DMS153 (cell line): ENCODE data around the gene ADGRV1.
"Not testable (repeated sequence)": the region's sequence is repeated elsewhere in the genome, so short reads cannot be mapped to it uniquely, and the experiment has no call there.

Experiments
- DNase-seq: peaks from one replicate; lab custom pipeline; 2025; lab: John Stamatoyannopoulos, UW

The ADGRV1 gene

GRCh38 chr5:90645024-90645610 lies 86.5 kb downstream of the ADGRV1 start:
- DNase-seq, result no peak

- no peak for DNase-seq
Observed at GRCh38 chr5:90650767-90651166, 92.2 kb downstream of the ADGRV1 start.

- no peak for DNase-seq
Observed at GRCh38 chr5:90654215-90654614, 95.6 kb downstream of the ADGRV1 start.

- no peak for DNase-seq
Observed at GRCh38 chr5:90655423-90655822, 96.8 kb downstream of the ADGRV1 start.

GRCh38 chr5:90657030-90657429 lies 98.4 kb downstream of the ADGRV1 start:
- no peak for DNase-seq

GRCh38 chr5:90657788-90658187 lies 99.2 kb downstream of the ADGRV1 start:
- DNase-seq, result no peak

GRCh38 chr5:90658620-90659019 lies 100.0 kb downstream of the ADGRV1 start:
- no peak for DNase-seq

GRCh38 chr5:90668079-90668565 lies 109.5 kb downstream of the ADGRV1 start:
- not testable (repeated sequence) for DNase-seq

- no peak for DNase-seq
Observed at GRCh38 chr5:90675222-90675621, 116.6 kb downstream of the ADGRV1 start.

GRCh38 chr5:90680921-90681563 lies 122.4 kb downstream of the ADGRV1 start:
- DNase-seq, result no peak

GRCh38 chr5:90682278-90682677 lies 123.7 kb downstream of the ADGRV1 start:
- DNase-seq, result no peak

- no peak for DNase-seq
Observed at GRCh38 chr5:90685425-90686022, 126.9 kb downstream of the ADGRV1 start.

GRCh38 chr5:90686363-90686762 lies 127.8 kb downstream of the ADGRV1 start:
- not testable (repeated sequence) for DNase-seq

GRCh38 chr5:90687458-90687857 lies 128.9 kb downstream of the ADGRV1 start:
- DNase-seq, result not testable (repeated sequence)

- DNase-seq, result no peak
Observed at GRCh38 chr5:90689064-90689463, 130.5 kb downstream of the ADGRV1 start.

- DNase-seq, result no peak
Observed at GRCh38 chr5:90690307-90690706, 131.7 kb downstream of the ADGRV1 start.

- DNase-seq, result no peak
Observed at GRCh38 chr5:90691533-90691932, 132.9 kb downstream of the ADGRV1 start.

GRCh38 chr5:90696153-90696552 lies 137.6 kb downstream of the ADGRV1 start:
- DNase-seq, result no peak

GRCh38 chr5:90700299-90700698 lies 141.7 kb downstream of the ADGRV1 start:
- no peak for DNase-seq

GRCh38 chr5:90703932-90704331 lies 145.3 kb downstream of the ADGRV1 start:
- no peak for DNase-seq

- DNase-seq, result no peak
Observed at GRCh38 chr5:90707698-90708097, 149.1 kb downstream of the ADGRV1 start.

- no peak for DNase-seq
Observed at GRCh38 chr5:90709323-90710155, 150.9 kb downstream of the ADGRV1 start.

- no peak for DNase-seq
Observed at GRCh38 chr5:90718387-90718786, 159.8 kb downstream of the ADGRV1 start.
